GDM1 (cell line): ENCODE measurements around the gene PHC1.

Experiments used
- DNase-seq: peaks from one replicate; lab custom pipeline; 2025; lab: John Stamatoyannopoulos, UW

Gene PHC1

GRCh38 chr12:8914033-8914715, at the start of gene PHC1:
TSS of gene PHC1 (plus strand) at chr12:8914509. CDS start at chr12:8917678, 3,169 bp downstream.
- DNase-seq, result peak; percentile 65

- no peak for DNase-seq
Measured at GRCh38 chr12:8866429-8866828, 47.9 kb upstream of the PHC1 start.

GRCh38 chr12:8867009-8867408, 47.3 kb upstream of the PHC1 start:
- no peak for DNase-seq

- no peak for DNase-seq
Measured at GRCh38 chr12:8867786-8868185, 46.5 kb upstream of the PHC1 start.

GRCh38 chr12:8870586-8870985, 43.7 kb upstream of the PHC1 start:
- no peak for DNase-seq

GRCh38 chr12:8871068-8871467, 43.2 kb upstream of the PHC1 start:
- DNase-seq, result no peak

GRCh38 chr12:8876887-8877286, 37.4 kb upstream of the PHC1 start:
- DNase-seq, result no peak

- no peak for DNase-seq
Measured at GRCh38 chr12:8886502-8887284, 27.6 kb upstream of the PHC1 start.

GRCh38 chr12:8887285-8887715, 27.0 kb upstream of the PHC1 start:
- DNase-seq, result no peak

GRCh38 chr12:8890313-8891085, 23.8 kb upstream of the PHC1 start:
- DNase-seq, result no peak

- no peak for DNase-seq
Measured at GRCh38 chr12:8891976-8892375, 22.3 kb upstream of the PHC1 start.

GRCh38 chr12:8894378-8894777, 19.9 kb upstream of the PHC1 start:
- no peak for DNase-seq

GRCh38 chr12:8894986-8895385, 19.3 kb upstream of the PHC1 start:
- no peak for DNase-seq

- DNase-seq, result no peak
Measured at GRCh38 chr12:8897081-8897480, 17.2 kb upstream of the PHC1 start.

- DNase-seq, result peak; percentile 38
Measured at GRCh38 chr12:8899830-8900229, 14.5 kb upstream of the PHC1 start.

- peak; percentile 32 for DNase-seq
Measured at GRCh38 chr12:8902703-8903102, 11.6 kb upstream of the PHC1 start.

GRCh38 chr12:8903646-8904045, 10.7 kb upstream of the PHC1 start:
- no peak for DNase-seq

GRCh38 chr12:8904665-8905064, 9.6 kb upstream of the PHC1 start:
- DNase-seq, result no peak

GRCh38 chr12:8905546-8905945, 8.8 kb upstream of the PHC1 start:
- no peak for DNase-seq

GRCh38 chr12:8906266-8907180, 7.8 kb upstream of the PHC1 start:
- peak; percentile 2 for DNase-seq

- no peak for DNase-seq
Measured at GRCh38 chr12:8907513-8907912, 6.8 kb upstream of the PHC1 start.

- no peak for DNase-seq
Measured at GRCh38 chr12:8909752-8910151, 4.6 kb upstream of the PHC1 start.
